Glomerular endothelial cell (primary cell): Measurements from ENCODE around the gene MTHFD1L. TPM values are rescaled to one million over a fixed set of nuclear protein-coding genes. Genes with fewer than 3 reads are reported as not detected.
"Not testable (repeated sequence)": the region's sequence is repeated elsewhere in the genome, so short reads cannot be mapped to it uniquely, and the experiment has no call there.

Source experiments
- DNase-seq: peaks from one replicate; pipeline ENCODE4 v3.0.0-alpha.2; 2011; ENCODE audit warnings: low read depth, low spot score; ENCODE audit errors: extremely low read depth
- total RNA-seq: library from RNA; depleted of rRNA; stranded (reverse); fragments of >200 nt; gene quantifications from 2 replicates; pipeline ENCODE4 v1.2.3, GENCODE V29; 2015

The MTHFD1L gene
- total RNA-seq, 1 donor from 2014 or later: 40.5 TPM

GRCh38 chr6:151110576-151110905, 245.0 kb downstream of the MTHFD1L start:
- DNase-seq: no peak

- no peak for DNase-seq
Observed at GRCh38 chr6:151111670-151112069, 246.2 kb downstream of the MTHFD1L start.

- DNase-seq: no peak
Observed at GRCh38 chr6:151112130-151112529, 246.6 kb downstream of the MTHFD1L start.

DNA sequence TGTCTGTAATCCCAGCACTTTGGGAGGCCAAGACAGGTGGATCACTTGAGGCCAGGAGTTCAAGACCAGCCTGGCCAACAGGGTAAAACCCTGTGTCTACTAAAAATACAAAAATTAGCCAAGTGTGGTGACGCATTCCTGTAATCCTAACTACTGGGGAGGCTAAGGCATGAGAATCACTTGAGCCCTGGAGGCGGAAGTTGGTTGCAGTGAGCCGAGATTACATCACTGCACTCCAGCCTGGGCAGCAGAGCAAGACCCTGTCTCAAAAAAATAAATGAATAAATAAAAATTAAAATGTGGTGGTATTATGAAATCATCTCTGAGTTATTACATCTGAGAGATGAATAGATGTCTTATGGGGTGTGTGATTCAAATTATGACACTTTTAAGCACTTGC, 247.4 kb downstream of the MTHFD1L start:
- not testable (repeated sequence) for DNase-seq

DNA sequence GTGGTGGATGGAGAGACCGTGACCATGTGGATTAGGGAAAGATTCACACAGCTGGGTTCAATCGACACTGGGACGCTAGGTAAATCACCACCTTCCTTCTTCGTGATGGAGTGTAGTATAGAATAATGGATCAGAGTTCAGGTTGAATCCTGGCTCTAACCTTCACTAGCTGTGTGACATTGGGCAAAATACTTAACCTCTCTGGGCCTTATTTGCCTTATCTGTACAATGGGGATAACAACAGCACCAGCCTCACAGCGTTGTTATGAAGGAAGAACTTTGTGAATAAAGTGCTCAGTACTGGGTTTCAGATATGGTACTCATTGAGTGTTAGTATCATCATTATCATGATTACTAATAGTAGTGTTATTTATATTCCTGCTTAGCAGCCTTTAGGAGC, 248.1 kb downstream of the MTHFD1L start:
- DNase-seq: no peak

GRCh38 chr6:151118461-151119123, 253.1 kb downstream of the MTHFD1L start:
- DNase-seq: no peak

- no peak for DNase-seq
Observed at GRCh38 chr6:151119823-151120524, 254.5 kb downstream of the MTHFD1L start.

DNA sequence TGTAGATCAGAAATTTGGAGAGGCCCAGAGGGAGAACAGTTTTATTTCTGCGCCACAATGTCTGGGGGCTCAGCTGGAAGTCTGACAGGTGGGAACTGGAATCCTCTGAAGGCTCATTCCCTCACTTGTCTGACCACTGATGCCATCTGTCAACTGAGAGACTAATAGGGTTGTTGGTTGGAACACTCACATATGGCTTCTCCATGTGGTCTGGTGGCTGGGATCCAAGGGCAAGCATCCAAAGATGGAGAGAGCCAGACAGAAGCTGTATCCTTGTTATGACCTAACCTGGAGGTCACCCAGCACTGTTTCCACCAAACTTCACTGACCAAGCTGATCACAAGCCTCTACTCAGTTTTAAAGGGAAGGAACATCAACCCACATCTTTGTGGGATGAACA, 256.4 kb downstream of the MTHFD1L start:
- DNase-seq: no peak

DNA sequence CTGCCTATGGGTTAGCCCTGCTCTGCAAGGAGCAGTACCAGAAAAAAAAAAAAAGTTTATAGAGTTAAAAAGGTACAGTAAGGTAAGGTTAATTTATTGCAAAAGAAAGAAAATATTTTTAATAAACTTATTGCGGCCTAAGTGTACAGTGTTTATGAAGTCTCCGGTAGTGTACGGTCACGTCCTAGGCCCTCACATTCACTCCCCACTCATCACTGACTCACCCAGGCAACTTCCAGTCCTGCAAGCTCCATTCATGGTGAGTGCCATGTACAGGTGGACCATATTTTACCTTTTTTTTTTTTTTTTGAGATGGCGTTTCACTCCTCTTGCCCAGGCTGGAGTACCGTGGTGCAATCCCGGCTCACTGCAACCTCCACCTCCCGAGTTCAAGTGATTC, 258.1 kb downstream of the MTHFD1L start:
- not testable (repeated sequence) for DNase-seq

GRCh38 chr6:151125242-151125641, 259.7 kb downstream of the MTHFD1L start:
- DNase-seq: not testable (repeated sequence)

DNA sequence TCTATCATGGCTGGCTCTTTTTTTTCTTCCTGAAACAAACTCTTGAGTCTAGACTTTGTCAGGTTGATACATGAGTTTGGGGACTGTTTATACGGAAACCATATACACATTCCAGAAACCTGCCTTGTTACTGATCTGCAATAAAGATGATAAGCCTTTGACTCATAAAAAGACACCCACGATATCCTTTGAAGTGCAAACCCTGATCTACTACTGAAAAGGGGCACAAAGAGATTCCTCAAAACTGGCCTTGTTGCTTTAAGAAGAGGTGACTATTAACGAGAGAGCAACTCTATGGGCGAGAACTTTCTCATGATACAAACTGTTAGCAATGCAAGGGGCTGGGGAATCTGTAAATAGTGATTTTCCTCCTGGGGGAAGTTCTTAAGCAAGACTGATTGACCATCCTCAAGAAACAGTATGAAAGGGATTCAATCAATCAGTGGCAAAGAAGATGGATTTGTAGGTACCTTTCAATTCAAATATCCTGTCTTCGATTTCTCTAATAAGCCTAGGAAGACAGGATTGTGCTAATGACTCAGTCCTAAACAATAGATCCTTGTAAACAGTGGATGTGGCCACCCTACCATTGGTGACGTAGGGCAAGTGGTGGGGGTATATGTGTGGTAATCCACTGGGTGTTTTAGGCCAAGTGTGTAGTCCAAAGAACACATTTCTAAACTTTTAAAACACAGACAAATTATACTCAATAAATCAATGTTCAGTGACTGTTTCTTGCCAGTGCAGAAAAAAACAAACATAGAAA, 260.3 kb downstream of the MTHFD1L start:
- DNase-seq: not testable (repeated sequence)

DNA sequence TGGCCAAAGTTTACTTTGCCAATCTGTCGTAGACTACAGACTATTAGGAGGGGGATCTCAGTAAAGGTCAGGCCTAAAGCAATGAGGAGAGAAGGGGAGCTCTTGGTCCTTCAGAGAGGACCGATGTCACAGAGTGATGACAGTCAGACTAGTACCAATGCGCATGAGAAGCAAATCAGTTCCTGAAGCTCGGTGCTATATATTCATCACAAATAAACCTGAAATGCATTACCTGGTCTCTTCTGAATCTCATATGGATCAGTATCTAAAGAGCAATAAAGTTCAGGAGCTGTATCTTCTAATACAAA, 260.9 kb downstream of the MTHFD1L start:
- DNase-seq: not testable (repeated sequence)

- DNase-seq: not testable (repeated sequence)
Observed at GRCh38 chr6:151127133-151127798, 261.8 kb downstream of the MTHFD1L start.

GRCh38 chr6:151128763-151129370, 263.4 kb downstream of the MTHFD1L start:
- no peak for DNase-seq

- DNase-seq: no peak
Observed at GRCh38 chr6:151130329-151130728, 264.8 kb downstream of the MTHFD1L start.

GRCh38 chr6:151131324-151132007, 266.0 kb downstream of the MTHFD1L start:
- no peak for DNase-seq

DNA sequence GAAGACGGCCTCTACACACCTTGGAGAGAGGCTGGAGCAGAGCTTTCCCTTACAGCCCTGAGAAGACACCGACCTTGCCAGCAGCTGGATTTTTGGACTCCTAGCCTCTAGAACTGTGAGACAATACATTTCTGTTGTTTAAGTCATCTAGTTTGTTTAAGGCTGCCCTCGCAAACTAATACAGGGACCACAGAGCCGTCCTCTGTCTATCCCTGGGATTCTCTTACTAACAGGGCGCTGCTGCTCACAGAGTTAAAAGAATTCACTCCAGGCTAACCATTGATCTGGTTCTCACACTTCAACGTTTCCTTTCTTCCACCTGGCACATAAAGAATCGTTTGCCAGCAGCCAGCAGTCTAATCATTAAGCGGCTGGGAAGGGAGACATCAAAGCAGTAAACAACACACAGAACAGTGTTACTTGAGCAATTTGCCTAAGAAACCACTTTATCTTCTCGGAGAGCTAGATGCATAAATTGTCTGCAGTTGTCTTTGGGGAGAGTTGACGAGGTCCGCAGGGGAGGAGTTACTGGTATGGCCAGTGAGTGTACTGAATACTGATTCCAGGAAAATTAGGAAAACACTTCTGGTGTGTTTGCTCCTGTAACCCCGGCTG, 270.7 kb downstream of the MTHFD1L start:
- no peak for DNase-seq

- DNase-seq: no peak
Observed at GRCh38 chr6:151137542-151137941, 272.0 kb downstream of the MTHFD1L start.

- DNase-seq: no peak
Observed at GRCh38 chr6:151139524-151139923, 274.0 kb downstream of the MTHFD1L start.

GRCh38 chr6:151140767-151141166, 275.3 kb downstream of the MTHFD1L start:
- DNase-seq: no peak
